ENCODE results near the gene PAQR5. TPM values are rescaled to one million over a fixed set of nuclear protein-coding genes. Genes with fewer than 3 reads are reported as not detected.
"Not testable (repeated sequence)": the region's sequence is repeated elsewhere in the genome, so short reads cannot be mapped to it uniquely, and the experiment has no call there.

Gene PAQR5
- total and polyA plus RNA-seq, 4 donors, result 0.19 to 1.1 (median 0.53) TPM

DNA sequence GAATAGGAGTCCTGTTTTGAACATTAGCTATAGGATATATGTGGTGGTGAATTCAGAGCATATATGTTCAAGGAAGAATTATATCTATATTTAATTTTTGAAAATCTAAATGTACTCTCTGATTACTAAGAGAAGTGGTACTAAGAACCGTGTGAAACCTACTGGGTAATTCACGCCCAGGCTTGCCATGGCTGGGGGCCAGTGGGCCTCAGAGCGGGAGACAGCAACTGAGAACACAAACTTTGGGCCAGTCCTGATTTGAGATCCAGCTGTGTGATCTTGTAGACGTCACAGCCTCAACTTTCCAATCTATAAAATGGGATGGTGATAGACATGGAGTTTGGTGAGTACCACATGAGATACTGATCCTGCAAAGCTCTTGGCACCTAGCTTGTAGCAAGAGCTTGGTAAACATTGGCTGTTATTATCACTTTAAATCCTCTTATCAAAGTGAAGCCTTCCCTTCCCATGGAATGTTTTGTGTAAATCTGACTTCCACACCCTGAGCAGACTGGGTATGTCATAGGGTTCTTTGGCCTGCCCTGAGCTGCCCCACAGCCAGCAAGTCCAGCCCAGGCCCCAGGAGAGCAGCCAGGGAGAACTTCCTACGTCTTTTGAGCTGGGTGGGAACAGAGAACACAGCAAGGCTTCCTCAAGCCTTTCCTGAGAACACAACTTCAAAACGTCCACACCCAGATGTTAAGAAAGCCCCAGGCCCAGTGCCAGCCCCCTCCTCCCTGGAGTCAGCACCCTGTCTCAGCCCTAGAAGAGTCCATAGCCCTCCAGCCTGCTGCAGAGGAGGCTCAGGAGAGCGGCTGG, 8.2 kb upstream of the PAQR5 start:
- H3K27me3 ChIP-seq (ENCODE audit: control insufficient read depth in 4 of 4, insufficient read depth in 4 of 4, low read length in 3 of 4), result no peaks in the 10 kb centered on the region
- peaks cover 1 to 9% (median 7%) of the 10 kb centered on the region in 4 donors for H3K4me1 ChIP-seq (ENCODE audit: control insufficient read depth in 4 of 4, insufficient read depth in 4 of 4, low read length in 3 of 4)
- TF ChIP-seq, protein P1, sequence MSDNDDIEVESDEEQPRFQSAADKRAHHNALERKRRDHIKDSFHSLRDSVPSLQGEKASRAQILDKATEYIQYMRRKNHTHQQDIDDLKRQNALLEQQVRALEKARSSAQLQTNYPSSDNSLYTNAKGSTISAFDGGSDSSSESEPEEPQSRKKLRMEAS (IDR thresholded peaks at IDR 0.05), result no peak
- TF ChIP-seq, protein P2, sequence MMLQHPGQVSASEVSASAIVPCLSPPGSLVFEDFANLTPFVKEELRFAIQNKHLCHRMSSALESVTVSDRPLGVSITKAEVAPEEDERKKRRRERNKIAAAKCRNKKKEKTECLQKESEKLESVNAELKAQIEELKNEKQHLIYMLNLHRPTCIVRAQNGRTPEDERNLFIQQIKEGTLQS (IDR thresholded peaks at IDR 0.05), result no peak
- TF ChIP-seq SP1 (IDR thresholded peaks at IDR 0.05) (no peak), NR2F2 (IDR thresholded peaks at IDR 0.05) (no peak), JUND (IDR thresholded peaks at IDR 0.05) (no peak), TAF1 (conservative IDR thresholded peaks at IDR 0.05) (no peak), HNF4G (IDR thresholded peaks at IDR 0.05) (no peak), GABPA (IDR thresholded peaks at IDR 0.05 in 1 of 2, conservative IDR thresholded peaks at IDR 0.05 in 1 of 2) (no peak), FOXA1 (IDR thresholded peaks at IDR 0.05) (no peak), RAD21 (IDR thresholded peaks at IDR 0.05) (no peak), FOXA2 (IDR thresholded peaks at IDR 0.05) (no peak), HNF4A (conservative IDR thresholded peaks at IDR 0.05) (no peak), YY1 (IDR thresholded peaks at IDR 0.05) (no peak), RXRA (IDR thresholded peaks at IDR 0.05) (no peak), EGR1 (IDR thresholded peaks at IDR 0.05; ENCODE audit: low read depth in 2 of 2) (no peak)
- TF ChIP-seq, protein P3, sequence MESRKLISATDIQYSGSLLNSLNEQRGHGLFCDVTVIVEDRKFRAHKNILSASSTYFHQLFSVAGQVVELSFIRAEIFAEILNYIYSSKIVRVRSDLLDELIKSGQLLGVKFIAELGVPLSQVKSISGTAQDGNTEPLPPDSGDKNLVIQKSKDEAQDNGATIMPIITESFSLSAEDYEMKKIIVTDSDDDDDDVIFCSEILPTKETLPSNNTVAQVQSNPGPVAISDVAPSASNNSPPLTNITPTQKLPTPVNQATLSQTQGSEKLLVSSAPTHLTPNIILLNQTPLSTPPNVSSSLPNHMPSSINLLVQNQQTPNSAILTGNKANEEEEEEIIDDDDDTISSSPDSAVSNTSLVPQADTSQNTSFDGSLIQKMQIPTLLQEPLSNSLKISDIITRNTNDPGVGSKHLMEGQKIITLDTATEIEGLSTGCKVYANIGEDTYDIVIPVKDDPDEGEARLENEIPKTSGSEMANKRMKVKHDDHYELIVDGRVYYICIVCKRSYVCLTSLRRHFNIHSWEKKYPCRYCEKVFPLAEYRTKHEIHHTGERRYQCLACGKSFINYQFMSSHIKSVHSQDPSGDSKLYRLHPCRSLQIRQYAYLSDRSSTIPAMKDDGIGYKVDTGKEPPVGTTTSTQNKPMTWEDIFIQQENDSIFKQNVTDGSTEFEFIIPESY (IDR thresholded peaks at IDR 0.05), result no peak
- TF ChIP-seq, protein P4, sequence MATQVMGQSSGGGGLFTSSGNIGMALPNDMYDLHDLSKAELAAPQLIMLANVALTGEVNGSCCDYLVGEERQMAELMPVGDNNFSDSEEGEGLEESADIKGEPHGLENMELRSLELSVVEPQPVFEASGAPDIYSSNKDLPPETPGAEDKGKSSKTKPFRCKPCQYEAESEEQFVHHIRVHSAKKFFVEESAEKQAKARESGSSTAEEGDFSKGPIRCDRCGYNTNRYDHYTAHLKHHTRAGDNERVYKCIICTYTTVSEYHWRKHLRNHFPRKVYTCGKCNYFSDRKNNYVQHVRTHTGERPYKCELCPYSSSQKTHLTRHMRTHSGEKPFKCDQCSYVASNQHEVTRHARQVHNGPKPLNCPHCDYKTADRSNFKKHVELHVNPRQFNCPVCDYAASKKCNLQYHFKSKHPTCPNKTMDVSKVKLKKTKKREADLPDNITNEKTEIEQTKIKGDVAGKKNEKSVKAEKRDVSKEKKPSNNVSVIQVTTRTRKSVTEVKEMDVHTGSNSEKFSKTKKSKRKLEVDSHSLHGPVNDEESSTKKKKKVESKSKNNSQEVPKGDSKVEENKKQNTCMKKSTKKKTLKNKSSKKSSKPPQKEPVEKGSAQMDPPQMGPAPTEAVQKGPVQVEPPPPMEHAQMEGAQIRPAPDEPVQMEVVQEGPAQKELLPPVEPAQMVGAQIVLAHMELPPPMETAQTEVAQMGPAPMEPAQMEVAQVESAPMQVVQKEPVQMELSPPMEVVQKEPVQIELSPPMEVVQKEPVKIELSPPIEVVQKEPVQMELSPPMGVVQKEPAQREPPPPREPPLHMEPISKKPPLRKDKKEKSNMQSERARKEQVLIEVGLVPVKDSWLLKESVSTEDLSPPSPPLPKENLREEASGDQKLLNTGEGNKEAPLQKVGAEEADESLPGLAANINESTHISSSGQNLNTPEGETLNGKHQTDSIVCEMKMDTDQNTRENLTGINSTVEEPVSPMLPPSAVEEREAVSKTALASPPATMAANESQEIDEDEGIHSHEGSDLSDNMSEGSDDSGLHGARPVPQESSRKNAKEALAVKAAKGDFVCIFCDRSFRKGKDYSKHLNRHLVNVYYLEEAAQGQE (IDR thresholded peaks at IDR 0.05), result no peak
- TF ChIP-seq, protein P5, sequence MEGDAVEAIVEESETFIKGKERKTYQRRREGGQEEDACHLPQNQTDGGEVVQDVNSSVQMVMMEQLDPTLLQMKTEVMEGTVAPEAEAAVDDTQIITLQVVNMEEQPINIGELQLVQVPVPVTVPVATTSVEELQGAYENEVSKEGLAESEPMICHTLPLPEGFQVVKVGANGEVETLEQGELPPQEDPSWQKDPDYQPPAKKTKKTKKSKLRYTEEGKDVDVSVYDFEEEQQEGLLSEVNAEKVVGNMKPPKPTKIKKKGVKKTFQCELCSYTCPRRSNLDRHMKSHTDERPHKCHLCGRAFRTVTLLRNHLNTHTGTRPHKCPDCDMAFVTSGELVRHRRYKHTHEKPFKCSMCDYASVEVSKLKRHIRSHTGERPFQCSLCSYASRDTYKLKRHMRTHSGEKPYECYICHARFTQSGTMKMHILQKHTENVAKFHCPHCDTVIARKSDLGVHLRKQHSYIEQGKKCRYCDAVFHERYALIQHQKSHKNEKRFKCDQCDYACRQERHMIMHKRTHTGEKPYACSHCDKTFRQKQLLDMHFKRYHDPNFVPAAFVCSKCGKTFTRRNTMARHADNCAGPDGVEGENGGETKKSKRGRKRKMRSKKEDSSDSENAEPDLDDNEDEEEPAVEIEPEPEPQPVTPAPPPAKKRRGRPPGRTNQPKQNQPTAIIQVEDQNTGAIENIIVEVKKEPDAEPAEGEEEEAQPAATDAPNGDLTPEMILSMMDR (IDR thresholded peaks at IDR 0.05; ENCODE audit: low read depth, low read length, missing input control), result no peak
- no peak overlapping the region for H3K4me3 ChIP-seq (ENCODE audit: low read depth in 1 of 3, low read length in 3 of 3)
- H3K36me3 ChIP-seq (ENCODE audit: control insufficient read depth in 4 of 4, insufficient read depth in 3 of 4, low read depth in 1 of 4, low read length in 3 of 4), result no peaks in the 10 kb centered on the region
- no peak overlapping the region for H3K27ac ChIP-seq (ENCODE audit: low read depth in 1 of 2, low read length in 2 of 2)
- no peaks in the 10 kb centered on the region for H3K9me3 ChIP-seq (ENCODE audit: control insufficient read depth in 4 of 4, low read length in 3 of 4)
- H3K9ac ChIP-seq (ENCODE audit: low read depth in 1 of 2, low read length in 2 of 2), result peak overlapping the region in 1 of 2 donors; percentile 39
- DNase-seq (ENCODE audit: low spot score), result no peak
- WGBS, result 76% methylated on average over 7 of the region's 7 CpGs

DNA sequence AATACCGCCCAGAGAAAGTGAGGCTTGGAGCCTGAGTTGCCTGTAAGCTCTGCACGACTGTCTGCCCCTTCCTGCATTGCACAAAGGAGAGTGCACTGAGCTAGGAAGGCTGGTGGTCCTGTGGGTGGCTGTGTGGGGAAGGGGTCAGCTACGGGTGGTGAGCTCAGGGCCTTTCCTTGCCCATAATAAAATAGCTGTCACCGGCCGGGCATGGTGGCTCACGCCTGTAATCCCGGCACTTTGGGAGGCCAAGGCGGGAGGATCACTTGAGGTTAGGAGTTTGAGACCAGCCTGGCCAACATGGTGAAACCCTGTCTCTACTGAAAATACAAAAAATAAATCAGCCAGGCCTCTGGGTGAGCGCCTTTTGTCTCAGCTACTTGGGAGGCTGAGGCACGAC, 7.1 kb upstream of the PAQR5 start:
- H3K27me3 ChIP-seq (ENCODE audit: control insufficient read depth in 4 of 4, insufficient read depth in 4 of 4, low read length in 3 of 4); H3K9me3 ChIP-seq (ENCODE audit: control insufficient read depth in 4 of 4, low read length in 3 of 4); H3K4me3 ChIP-seq (ENCODE audit: low read depth in 1 of 3, low read length in 3 of 3); H3K9ac ChIP-seq (ENCODE audit: low read depth in 1 of 2, low read length in 2 of 2); H3K27ac ChIP-seq (ENCODE audit: low read depth in 1 of 2, low read length in 2 of 2); DNase-seq (ENCODE audit: low spot score); H3K4me1 ChIP-seq (ENCODE audit: control insufficient read depth in 4 of 4, insufficient read depth in 4 of 4, low read length in 3 of 4); H3K36me3 ChIP-seq (ENCODE audit: control insufficient read depth in 4 of 4, insufficient read depth in 3 of 4, low read depth in 1 of 4, low read length in 3 of 4): not testable (repeated sequence)
- 93% methylated on average over 10 of the region's 10 CpGs for WGBS

Data from liver (tissue), 9 donors.